H54 (cell line): ENCODE data around the gene CATSPER3.

Experiments
- DNase-seq: peaks from one replicate; pipeline ENCODE4 v3.0.0; 2011; ENCODE audit warnings: low spot score, mixed read lengths; ENCODE audit not compliant: insufficient read length
- FAIRE-seq: peaks from 3 replicates; lab custom pipeline; 2011; peaks lifted over from hg19 to GRCh38; lab: Jason Lieb, UNC
- POLR2A ChIP-seq: IDR thresholded peaks from 2 replicates; pipeline ENCODE4 v1.6.1; 2011; ENCODE audit warnings: low read depth, mild to moderate bottlenecking, low read length

CATSPER3 gene

DNA sequence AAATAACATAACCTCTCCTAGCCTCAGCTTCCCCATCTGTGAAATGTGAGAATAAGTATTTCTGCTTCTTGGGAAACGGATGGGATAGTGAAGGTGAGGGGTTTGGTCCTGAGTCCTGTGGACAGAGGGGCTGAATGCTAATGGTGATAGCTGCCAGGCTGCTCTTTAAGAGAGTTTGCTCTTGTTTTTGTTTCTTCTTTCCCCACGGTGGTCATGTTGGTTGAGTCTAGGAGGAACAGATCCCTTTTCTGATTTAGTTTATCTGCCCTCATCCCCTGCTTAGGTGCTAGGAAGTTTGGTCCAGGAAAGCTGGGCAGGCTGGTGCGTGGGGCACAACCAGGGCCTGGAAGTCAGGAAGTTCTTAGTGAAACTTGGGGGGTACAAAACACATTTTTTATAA is 74.0 kb downstream of the CATSPER3 start:
- FAIRE-seq = no peak
- no peak for DNase-seq
- TF ChIP-seq POLR2A = no peak

DNA sequence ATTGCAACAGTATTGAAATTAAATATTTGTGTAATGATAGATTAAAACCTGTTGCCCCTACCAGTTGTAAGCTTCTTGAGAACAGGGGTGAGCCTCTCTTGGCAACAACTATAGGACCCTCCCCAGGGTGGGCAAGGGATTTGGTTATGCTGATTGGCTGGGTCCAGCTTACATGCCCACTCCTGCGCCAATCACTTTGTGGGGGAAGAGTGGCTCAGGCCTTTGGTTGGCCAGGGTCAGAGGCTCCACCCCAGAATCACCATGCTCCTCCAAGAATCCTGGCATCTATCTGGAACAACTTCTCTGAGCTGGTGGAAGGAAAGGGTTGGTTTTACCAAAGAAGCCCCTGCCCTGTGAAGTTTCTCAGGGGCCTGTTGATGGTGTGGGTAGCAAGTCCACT is 74.9 kb downstream of the CATSPER3 start:
- DNase-seq = no peak
- no peak for TF ChIP-seq POLR2A
- no peak for FAIRE-seq

DNA sequence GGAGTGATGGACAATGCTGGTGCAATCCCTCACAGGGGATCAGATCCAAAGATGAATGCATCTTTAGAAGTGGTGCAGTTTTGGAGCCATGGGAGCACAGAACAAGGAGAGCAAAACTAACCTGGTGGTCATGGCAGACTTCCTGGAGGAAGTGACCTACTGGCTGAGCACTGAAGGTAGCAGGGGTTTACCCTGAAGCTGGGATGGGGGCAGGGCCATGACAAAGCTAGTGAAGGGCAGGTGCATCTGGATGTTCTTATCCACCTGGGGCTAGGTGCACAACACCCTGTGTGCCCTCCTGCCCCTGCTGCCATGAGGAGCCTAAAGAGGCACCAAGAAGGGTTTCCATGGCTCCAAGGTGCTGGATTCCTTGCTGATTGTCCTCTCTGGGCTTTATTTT is 77.8 kb downstream of the CATSPER3 start:
- FAIRE-seq (no peak), DNase-seq (no peak)
- TF ChIP-seq POLR2A = no peak

DNA sequence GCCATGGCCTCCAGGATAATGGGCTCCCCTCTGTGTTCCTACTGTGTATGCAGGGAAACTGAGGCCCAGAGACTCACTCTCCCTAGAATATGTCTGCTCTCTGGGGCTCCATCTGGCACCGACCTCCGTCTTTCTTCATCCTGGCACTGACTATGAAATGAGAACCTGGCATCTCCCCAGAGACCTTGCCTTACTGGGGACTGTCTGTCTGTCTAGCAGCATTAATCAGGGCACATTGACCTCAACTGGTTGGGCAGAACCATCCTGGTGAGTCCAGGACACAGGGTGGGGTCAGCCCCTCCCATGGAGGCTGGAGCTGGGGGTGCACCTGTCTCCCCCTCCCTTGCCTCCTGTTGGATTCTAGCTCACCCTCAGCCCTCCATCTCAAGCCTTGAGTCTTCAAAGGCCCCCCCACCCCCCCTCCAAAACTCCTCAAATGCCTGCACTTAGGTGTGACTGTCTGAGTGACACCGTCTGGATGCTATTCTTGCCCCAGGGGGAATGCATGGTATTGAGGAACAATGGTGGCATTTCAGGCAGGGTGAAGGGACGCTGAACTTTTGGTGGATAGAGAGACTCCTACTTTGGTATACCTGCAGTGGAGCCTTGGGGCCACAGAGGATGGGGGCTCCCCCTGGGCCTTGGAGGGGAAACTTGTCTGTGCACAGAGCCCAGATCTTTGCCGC is 79.1 kb downstream of the CATSPER3 start:
- FAIRE-seq (no peak), DNase-seq (no peak)
- no peak for TF ChIP-seq POLR2A

DNA sequence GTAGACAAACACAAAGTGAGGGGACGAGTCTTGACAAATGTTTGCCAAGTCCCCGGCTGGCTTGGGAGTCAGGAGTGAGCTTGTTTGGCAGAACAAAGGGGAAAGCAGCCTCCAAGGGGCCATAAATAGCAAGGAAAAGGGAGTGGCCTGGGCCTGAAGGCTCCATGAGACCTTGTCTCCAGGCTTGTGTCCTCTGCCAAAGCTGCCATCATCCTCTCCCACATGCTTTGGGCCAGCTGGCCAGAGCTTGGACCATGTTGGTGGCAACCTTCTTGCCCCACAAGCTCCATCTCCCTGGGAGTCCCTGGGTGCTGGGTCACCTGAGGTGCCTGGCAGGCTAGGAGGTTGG is 79.6 kb downstream of the CATSPER3 start:
- no peak for TF ChIP-seq POLR2A
- no peak for DNase-seq
- no peak for FAIRE-seq

DNA sequence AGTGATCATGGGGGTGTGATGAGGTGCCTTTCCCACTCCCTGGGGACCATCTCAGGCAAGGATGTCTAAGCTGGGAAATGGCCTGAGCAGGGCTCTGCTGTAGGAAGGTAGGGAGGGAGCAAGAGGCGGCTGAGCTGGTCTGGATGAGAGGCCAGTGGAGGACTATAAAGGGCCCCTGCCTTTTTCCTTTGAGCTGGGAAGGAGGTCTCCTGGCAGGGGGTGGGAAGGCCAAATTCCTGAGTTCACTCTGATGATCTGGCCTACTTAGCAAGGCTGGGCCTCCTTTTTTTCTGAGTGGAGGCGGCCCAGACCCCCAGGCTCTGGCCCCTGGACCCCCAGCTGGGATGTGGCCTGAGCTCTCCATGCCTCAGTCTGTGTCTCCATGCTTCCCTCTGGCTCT is 80.6 kb downstream of the CATSPER3 start:
- DNase-seq = no peak
- TF ChIP-seq POLR2A = no peak
- FAIRE-seq = no peak

DNA sequence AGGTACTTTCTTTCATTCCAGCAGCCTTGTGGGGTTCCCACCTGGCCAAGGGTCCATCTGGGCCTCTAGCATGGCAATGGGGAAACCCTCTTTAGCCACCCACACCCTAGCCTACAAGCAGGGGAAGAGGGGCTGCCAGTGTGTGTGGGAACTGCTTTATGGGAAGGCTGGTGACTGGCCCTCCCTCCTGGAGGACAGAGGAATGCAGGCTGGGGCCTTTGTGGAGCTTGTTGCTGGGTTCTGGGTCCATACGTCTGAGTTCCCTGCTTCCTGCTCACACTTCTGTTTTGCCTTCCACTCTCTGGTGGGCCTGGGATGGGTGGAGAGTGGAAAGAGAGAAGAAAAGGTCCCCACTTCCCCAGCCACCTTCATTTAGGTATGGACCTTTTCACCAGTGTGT is 81.2 kb downstream of the CATSPER3 start:
- TF ChIP-seq POLR2A = no peak
- DNase-seq (no peak), FAIRE-seq (no peak)

DNA sequence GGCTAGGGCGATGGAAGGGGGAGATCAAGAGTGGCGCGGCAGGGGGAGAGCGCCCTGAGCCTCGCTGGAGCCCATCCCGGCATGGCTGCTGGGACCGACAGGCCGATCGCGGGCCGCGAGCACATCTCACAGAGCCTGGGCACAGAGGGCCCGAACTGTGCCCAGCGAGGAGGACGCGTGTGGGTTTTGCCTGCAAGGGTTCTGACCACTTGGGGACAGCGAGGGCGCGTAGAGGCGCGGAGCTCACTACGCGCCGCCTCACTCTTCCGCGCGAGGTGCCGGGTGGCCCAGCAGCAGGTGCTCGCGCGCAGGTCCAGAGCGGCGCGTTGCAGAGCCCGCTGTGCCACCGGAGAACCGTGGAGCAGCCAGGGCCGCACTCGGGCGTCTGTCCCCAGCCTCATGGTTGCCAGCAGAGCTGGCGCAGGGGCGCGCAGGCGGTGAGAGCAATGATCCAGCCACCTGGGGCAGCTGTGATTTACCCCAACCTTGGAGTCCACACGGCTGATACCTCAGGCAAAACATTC is 82.6 kb downstream of the CATSPER3 start:
- no peak for FAIRE-seq
- no peak for TF ChIP-seq POLR2A
- DNase-seq = no peak

DNA sequence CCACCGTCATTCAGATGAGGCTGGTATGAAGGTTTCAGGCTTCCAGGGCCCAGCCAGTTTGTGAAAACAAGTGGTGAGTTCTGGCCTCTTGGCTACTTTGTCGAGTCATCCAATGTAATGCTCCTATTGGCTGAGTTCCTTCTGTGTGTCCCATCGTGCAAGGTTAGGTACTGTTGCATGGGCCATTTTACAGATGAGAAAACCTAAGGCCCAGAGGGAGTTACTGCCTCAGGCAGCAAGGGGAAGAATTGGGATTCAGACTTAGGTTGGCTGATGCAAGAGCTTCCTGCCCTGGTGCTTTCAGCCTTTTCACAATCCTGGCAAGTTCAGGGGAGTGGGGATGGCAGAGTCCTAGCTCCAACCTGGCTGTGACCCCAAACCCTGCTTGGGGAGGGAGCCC is 83.7 kb downstream of the CATSPER3 start:
- no peak for TF ChIP-seq POLR2A
- FAIRE-seq (no peak), DNase-seq (no peak)

DNA sequence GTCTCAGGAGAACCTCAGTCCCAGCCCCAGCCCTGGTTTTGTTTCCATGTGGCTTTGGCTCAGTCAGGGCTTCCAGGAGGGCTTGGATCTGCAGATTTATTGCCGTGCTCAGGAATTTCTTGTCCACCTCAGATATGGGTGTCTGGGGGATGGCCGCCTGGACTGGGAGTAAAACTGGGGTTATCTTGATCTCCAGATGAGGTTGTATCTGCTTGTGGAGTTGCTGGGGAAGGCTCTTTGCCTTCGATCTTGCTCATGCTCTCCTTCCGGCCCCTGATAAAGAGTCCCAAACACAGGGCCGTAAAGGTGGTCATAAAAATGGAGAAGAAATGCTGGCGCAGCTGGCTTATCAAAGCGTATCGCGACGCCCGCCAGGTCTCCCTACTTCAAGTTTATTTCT is 84.2 kb downstream of the CATSPER3 start:
- TF ChIP-seq POLR2A = no peak
- DNase-seq (no peak), FAIRE-seq (no peak)

DNA sequence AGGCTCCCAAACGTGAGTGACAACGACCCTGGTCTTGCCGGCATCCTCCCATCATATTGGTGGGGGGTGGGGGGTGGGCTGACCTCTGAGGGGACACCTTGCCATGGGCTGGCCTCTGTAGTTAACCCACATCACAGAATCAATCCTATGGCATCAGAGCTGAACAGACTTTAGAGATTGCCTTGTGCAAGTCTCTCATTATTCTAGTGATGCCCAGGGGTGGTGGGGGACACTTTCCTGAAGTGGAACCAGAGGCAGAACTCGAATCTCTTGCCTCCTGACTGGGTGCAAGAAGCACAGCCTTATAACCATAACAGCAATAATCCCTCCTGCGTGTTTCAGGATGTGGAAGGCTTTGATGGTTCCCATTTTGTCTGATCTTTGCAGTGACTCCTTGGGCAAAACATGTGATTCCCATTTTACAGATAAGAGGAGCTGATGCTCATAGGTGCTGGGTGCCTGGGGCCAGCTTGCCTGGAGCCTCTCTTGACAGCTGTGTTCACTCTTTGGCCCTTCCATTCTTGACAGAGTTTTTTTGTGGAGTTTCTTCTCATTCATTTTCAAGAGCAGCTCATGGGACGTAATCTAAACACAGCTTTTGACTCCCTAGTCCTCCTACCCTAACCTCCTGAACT is 84.9 kb downstream of the CATSPER3 start:
- FAIRE-seq = no peak
- TF ChIP-seq POLR2A = no peak
- no peak for DNase-seq

DNA sequence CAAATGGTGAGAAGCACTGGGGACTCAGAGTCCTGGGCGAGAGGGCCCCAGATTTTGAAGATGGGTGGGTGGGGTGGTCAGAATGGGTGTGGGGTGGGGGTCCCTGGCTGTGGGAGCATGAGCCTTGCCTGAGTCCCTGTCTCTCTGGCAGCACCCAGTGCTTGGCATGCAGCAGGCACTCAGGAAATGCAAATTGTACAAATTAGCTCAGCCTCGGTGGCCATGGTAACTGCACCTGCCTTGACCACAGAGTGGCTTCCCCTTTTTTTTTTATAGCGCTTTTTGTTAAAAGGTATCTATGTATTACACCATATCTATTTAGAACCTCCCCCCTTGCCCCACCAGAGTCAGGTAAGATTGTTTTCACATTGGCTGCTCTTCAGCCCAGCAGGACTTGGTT is 85.6 kb downstream of the CATSPER3 start:
- DNase-seq = no peak
- TF ChIP-seq POLR2A = no peak
- no peak for FAIRE-seq

DNA sequence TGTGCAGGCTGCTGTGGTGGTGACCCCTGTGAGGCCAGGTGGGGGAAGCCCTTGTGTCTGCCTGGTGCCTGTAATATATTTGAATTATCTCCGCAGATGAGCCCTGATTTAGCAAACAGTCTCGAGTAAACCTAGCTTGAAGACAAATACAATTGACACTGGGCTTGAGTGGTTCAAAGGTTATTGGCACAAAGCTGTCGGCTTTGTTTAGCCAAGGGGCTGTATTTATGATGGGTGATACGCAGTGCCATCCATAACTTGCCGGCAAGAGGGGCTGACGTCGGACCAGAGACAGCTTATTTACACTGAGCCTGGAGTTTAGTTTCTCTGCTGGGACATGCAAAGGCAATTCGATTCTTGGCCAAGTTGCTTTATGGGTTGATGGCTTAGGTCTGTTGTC is 86.3 kb downstream of the CATSPER3 start:
- DNase-seq = no peak
- no peak for TF ChIP-seq POLR2A
- FAIRE-seq = no peak

DNA sequence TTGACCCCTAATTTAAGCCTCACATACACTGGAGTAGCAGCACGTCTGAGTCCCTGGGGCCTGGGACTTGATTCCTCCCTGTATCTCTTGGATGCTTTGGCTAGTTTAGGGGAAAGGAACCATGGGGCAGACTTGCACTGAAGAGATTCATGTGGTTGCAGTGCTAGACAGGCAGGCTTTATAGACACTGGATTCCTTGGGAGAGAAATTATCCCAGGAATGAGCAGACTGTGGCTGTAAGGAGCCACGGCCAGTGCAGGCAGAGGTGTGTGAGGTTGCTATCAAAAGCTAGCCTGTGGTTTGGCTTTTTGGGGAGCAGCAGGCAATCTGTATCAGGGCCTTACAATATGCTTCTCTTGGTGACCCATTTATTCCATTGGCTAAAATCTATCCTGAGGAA is 86.8 kb downstream of the CATSPER3 start:
- TF ChIP-seq POLR2A = no peak
- DNase-seq = no peak
- no peak for FAIRE-seq

DNA sequence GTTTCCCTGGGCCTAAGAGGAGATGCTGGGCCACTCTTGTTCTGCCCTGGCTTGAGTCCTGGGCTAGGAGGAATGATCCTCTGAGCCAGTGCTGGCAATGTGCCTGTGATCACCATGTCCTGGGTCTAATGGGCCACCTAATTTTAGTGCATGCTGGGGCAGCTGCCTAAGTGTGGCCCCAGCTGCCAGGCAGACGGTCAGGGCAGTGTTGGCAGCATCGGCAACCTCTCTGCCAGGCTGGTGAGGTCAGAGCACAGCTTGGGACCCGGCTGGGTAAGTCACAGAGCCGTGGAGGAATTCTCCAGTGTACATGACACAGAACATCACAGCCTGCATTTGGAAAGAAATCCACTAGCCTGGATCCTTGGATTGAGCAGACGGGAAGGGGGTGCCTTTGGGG is 87.7 kb downstream of the CATSPER3 start:
- no peak for DNase-seq
- no peak for TF ChIP-seq POLR2A
- FAIRE-seq = no peak
